ENCODE data around the gene ZNF10. TPM values are rescaled to one million over a fixed set of nuclear protein-coding genes. Genes with fewer than 3 reads are reported as not detected.

Gene ZNF10
- polyA plus RNA-seq, 1 experiment = 2.0 TPM

GRCh38 chr12:133130808-133131128, 341 bp downstream of the ZNF10 start:
- Histone ChIP-seq H3K36me3 (ENCODE audit: control insufficient read depth, insufficient read depth, low read length) (no peaks in the 10 kb centered on the region; the same call in 1 of the 2 replicates), H3K4me3 (ENCODE audit: low read depth, low read length) (peak overlapping the region; percentile 97), H3K27me3 (ENCODE audit: control insufficient read depth, insufficient read depth, low read length) (no peaks in the 10 kb centered on the region; the same call in 1 of the 2 replicates)
- POLR2A ChIA-PET = no interaction called here
- no peak for DNase-seq (ENCODE audit: low read depth)
- no peak for TF ChIP-seq CTCF (IDR thresholded peaks at IDR 0.05; ENCODE audit: insufficient read depth, low read depth, low read length)
- CTCF ChIA-PET = no interaction called here

DNA sequence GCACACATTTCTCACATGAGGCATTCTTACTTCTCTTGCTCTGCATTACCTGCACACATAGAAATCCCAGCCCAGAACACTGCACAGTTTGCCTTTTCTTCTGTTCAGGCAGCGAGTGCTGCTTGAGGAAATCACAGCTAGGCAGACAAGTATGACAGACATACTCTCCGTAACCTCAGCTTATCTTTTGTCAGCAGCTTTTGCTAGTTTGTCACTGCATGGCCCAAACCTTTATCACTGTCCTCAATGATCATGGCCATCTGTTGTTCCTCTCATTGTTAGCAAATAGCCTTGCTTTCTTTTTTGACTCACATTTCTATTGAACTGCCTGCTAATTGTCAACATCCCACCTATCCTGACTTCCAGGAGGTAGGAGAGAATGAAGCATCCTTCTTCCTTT, 5.3 kb downstream of the ZNF10 start:
- H3K27me3 ChIP-seq (ENCODE audit: control insufficient read depth, insufficient read depth, low read length) = no peaks in the 10 kb centered on the region; the same call in 1 of the 2 replicates
- CTCF ChIA-PET = no interaction called here

GRCh38 chr12:133145981-133146380, 15.6 kb downstream of the ZNF10 start:
- Histone ChIP-seq H3K27me3 (ENCODE audit: control insufficient read depth, insufficient read depth, low read length) (no peaks in the 10 kb centered on the region), H3K36me3 (ENCODE audit: control insufficient read depth, insufficient read depth, low read length) (no peaks in the 10 kb centered on the region), H3K4me3 (ENCODE audit: low read depth, low read length) (no peak overlapping the region)
- ChIA-PET CTCF (no interaction called here), POLR2A (no interaction called here)
- TF ChIP-seq CTCF (IDR thresholded peaks at IDR 0.05; ENCODE audit: insufficient read depth, low read depth, low read length) = no peak
- DNase-seq (ENCODE audit: low read depth) = no peak

More for the DNA sequence above, 5.3 kb downstream of the ZNF10 start:
- no peak for TF ChIP-seq CTCF (IDR thresholded peaks at IDR 0.05; ENCODE audit: insufficient read depth, low read depth, low read length)
- no peaks in the 10 kb centered on the region; the same call in none of the 2 replicates for H3K36me3 ChIP-seq (ENCODE audit: control insufficient read depth, insufficient read depth, low read length)
- no peak overlapping the region for H3K4me3 ChIP-seq (ENCODE audit: low read depth, low read length)
- POLR2A ChIA-PET = no interaction called here
- no peak for DNase-seq (ENCODE audit: low read depth)

GRCh38 chr12:133156125-133156690, 25.8 kb downstream of the ZNF10 start:
- POLR2A ChIA-PET = no interaction called here
- peaks cover 11% of the 10 kb centered on the region for H3K36me3 ChIP-seq (ENCODE audit: control insufficient read depth, insufficient read depth, low read length)
- H3K4me3 ChIP-seq (ENCODE audit: low read depth, low read length) = no peak overlapping the region
- no peak for DNase-seq (ENCODE audit: low read depth)
- H3K27me3 ChIP-seq (ENCODE audit: control insufficient read depth, insufficient read depth, low read length) = no peaks in the 10 kb centered on the region
- CTCF ChIA-PET = no interaction called here
- TF ChIP-seq CTCF (IDR thresholded peaks at IDR 0.05; ENCODE audit: insufficient read depth, low read depth, low read length) = no peak

GRCh38 chr12:133165776-133166175, 35.3 kb downstream of the ZNF10 start:
- H3K36me3 ChIP-seq (ENCODE audit: control insufficient read depth, insufficient read depth, low read length) = no peaks in the 10 kb centered on the region

More at GRCh38 chr12:133165776-133166175, 35.3 kb downstream of the ZNF10 start:
- POLR2A ChIA-PET = no interaction called here
- H3K27me3 ChIP-seq (ENCODE audit: control insufficient read depth, insufficient read depth, low read length) = no peaks in the 10 kb centered on the region
- no peak for TF ChIP-seq CTCF (IDR thresholded peaks at IDR 0.05; ENCODE audit: insufficient read depth, low read depth, low read length)
- CTCF ChIA-PET = no interaction called here
- no peak for DNase-seq (ENCODE audit: low read depth)
- no peak overlapping the region for H3K4me3 ChIP-seq (ENCODE audit: low read depth, low read length)
